Mesenchymal stem cell (in vitro differentiated cells and primary cell): ENCODE results near the gene TUT4.

Experiments used
- DNase-seq: peaks from one replicate; pipeline ENCODE4 v3.0.0-alpha.2; 2013
- H2AFZ ChIP-seq: one replicate; pipeline ENCODE4 v1.6.1; 2013; ENCODE audit warnings: low read depth, mild to moderate bottlenecking, control low read depth, inconsistent platforms, low read length, moderate library complexity
- H2AK5ac ChIP-seq: 2 replicates; pipeline ENCODE4 v1.6.1; 2013; ENCODE audit warnings: low read length, moderate library complexity, mild to moderate bottlenecking, inconsistent platforms; ENCODE audit not compliant: severe bottlenecking
- H2BK120ac ChIP-seq: one replicate; pipeline ENCODE4 v1.6.1; 2013; ENCODE audit warnings: low read depth, mild to moderate bottlenecking, inconsistent platforms, low read length, moderate library complexity
- H2BK12ac ChIP-seq, 2 experiments: one replicate each; pipeline ENCODE4 v1.6.1; 2013; ENCODE audit warnings: inconsistent platforms in 2 of 2, low read length in 2 of 2, mild to moderate bottlenecking in 2 of 2, moderate library complexity in 2 of 2, control low read depth in 1 of 2
- H2BK15ac ChIP-seq: one replicate; pipeline ENCODE4 v1.6.1; 2013; ENCODE audit warnings: mild to moderate bottlenecking, low read depth, inconsistent platforms; ENCODE audit not compliant: poor library complexity, severe bottlenecking
- H2BK5ac ChIP-seq: 2 replicates; pipeline ENCODE4 v1.6.1; 2013; ENCODE audit warnings: low read depth, mild to moderate bottlenecking, low read length, control low read depth, inconsistent platforms; ENCODE audit not compliant: poor library complexity, severe bottlenecking
- H3K14ac ChIP-seq, 2 experiments: one replicate each; pipeline ENCODE4 v1.6.1; 2013; ENCODE audit warnings: inconsistent platforms in 2 of 2, low read length in 2 of 2, control low read depth in 1 of 2, mild to moderate bottlenecking in 1 of 2, moderate library complexity in 1 of 2
- H3K18ac ChIP-seq, 2 experiments: one replicate each; pipeline ENCODE4 v1.6.1; 2013; ENCODE audit warnings: inconsistent platforms in 2 of 2, low read length in 2 of 2, control low read depth in 1 of 2, low read depth in 1 of 2, mild to moderate bottlenecking in 1 of 2
- H3K23ac ChIP-seq, 2 experiments: one replicate each; pipeline ENCODE4 v1.6.1; 2013; ENCODE audit warnings: inconsistent platforms in 2 of 2, low read length in 2 of 2, mild to moderate bottlenecking in 2 of 2, moderate library complexity in 2 of 2, control low read depth in 1 of 2
- H3K27ac ChIP-seq: 2 replicates; pipeline ENCODE4 v1.5.1; 2013; ENCODE audit warnings: mild to moderate bottlenecking, moderate library complexity, low read length, control low read depth, inconsistent platforms; ENCODE audit not compliant: poor library complexity, severe bottlenecking
- H3K27me3 ChIP-seq, 2 experiments: 2 replicates each; pipeline versions ENCODE4 v1.6.1 to v1.7.0; 2013; ENCODE audit warnings: low read length in 2 of 2, mild to moderate bottlenecking in 2 of 2, moderate library complexity in 2 of 2, control low read depth in 1 of 2, inconsistent platforms in 1 of 2; ENCODE audit not compliant: control insufficient read depth in 1 of 2, insufficient read depth in 1 of 2
- H3K36me3 ChIP-seq, 2 experiments: 2 replicates each; pipeline versions ENCODE4 v1.6.1 to v1.7.0; 2013; ENCODE audit warnings: low read length in 2 of 2, control low read depth in 1 of 2, inconsistent platforms in 1 of 2, low read depth in 1 of 2, mild to moderate bottlenecking in 1 of 2; ENCODE audit not compliant: insufficient read depth in 2 of 2, control insufficient read depth in 1 of 2
- H3K4ac ChIP-seq, 2 experiments: one replicate each; pipeline ENCODE4 v1.6.1; 2013; ENCODE audit warnings: inconsistent platforms in 2 of 2, low read length in 2 of 2, mild to moderate bottlenecking in 2 of 2, moderate library complexity in 2 of 2, control low read depth in 1 of 2, low read depth in 1 of 2
- H3K4me1 ChIP-seq: 2 replicates; pipeline ENCODE4 v1.6.1; 2013; ENCODE audit warnings: low read depth, low read length, control low read depth; ENCODE audit not compliant: control insufficient read depth, insufficient read depth
- H3K4me2 ChIP-seq: 2 replicates; pipeline ENCODE4 v1.6.1; 2013; ENCODE audit warnings: low read length, mild to moderate bottlenecking, inconsistent platforms; ENCODE audit not compliant: poor library complexity, severe bottlenecking
- H3K4me3 ChIP-seq, 2 experiments: 2 replicates each; pipeline versions ENCODE4 v1.5.1 to v1.7.0; 2013; ENCODE audit warnings: low read length in 2 of 2, mild to moderate bottlenecking in 2 of 2, control low read depth in 1 of 2, low read depth in 1 of 2; ENCODE audit not compliant: insufficient read depth in 1 of 2
- H3K79me1 ChIP-seq: replicated peaks from 2 replicates; pipeline ENCODE4 v1.6.1; 2013; ENCODE audit warnings: mild to moderate bottlenecking, control low read depth, low read length, inconsistent platforms; ENCODE audit not compliant: poor library complexity, severe bottlenecking
- H3K9ac ChIP-seq: 2 replicates; pipeline ENCODE4 v1.7.0; 2013; ENCODE audit warnings: mild to moderate bottlenecking, low read length, moderate library complexity
- H3K9me3 ChIP-seq: 2 replicates; pipeline ENCODE4 v1.7.0; 2013; ENCODE audit warnings: mild to moderate bottlenecking, low read length; ENCODE audit not compliant: control insufficient read depth
- H4K8ac ChIP-seq: one replicate; pipeline ENCODE4 v1.6.1; 2013; ENCODE audit warnings: inconsistent platforms, mild to moderate bottlenecking, low read length, moderate library complexity
- H4K91ac ChIP-seq: one replicate; pipeline ENCODE4 v1.6.1; 2013; ENCODE audit warnings: mild to moderate bottlenecking, low read length, inconsistent platforms
- WGBS: methylation state at CpG from one replicate; pipeline ENCODE4 v1.1.7; 2013; ENCODE audit warnings: mixed read lengths; 5-methylcytosine and 5-hydroxymethylcytosine counted together

The TUT4 gene

DNA sequence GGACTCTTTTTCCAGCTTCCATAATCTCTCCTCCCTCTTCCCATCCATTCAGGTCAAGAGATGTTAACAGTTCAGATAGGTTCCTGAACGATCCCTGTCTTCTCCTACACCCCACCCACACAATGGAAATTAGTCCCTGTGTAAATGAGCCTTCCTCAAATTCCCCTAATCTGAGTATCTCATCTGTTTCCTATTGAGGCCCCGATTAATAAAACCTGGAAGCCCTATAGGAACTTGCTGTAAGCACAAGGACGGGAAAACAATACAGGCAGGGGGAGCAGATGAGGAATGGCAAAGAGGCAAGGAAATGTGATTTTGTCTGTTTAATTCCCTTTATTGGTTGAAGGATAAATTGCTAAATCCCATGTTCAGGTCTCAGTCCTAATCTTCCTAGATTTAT lies 42.2 kb upstream of the TUT4 start:
- 79% methylated on average over 3 of the region's 3 CpGs for WGBS
- no peak overlapping the region for H3K9ac ChIP-seq
- no peak overlapping the region for H2BK120ac ChIP-seq
- H3K27ac ChIP-seq, result no peak overlapping the region
- no peaks in the 10 kb centered on the region for H3K9me3 ChIP-seq
- no peak for DNase-seq
- H3K14ac ChIP-seq, result no peak overlapping the region
- no peak overlapping the region for H3K23ac ChIP-seq
- H2BK5ac ChIP-seq, result no peak overlapping the region
- H3K27me3 ChIP-seq, result peaks cover 0 to 12% of the 10 kb centered on the region in 2 experiments
- no peak overlapping the region for H3K4me2 ChIP-seq
- no peak overlapping the region for H4K91ac ChIP-seq
- no peak overlapping the region for H2BK12ac ChIP-seq
- no peaks in the 10 kb centered on the region for H3K36me3 ChIP-seq
- no peak overlapping the region for H3K4ac ChIP-seq
- H3K4me3 ChIP-seq, result no peak overlapping the region
- no peak overlapping the region for H2AFZ ChIP-seq
- no peak overlapping the region for H2BK15ac ChIP-seq
- H4K8ac ChIP-seq, result no peak overlapping the region
- no peak overlapping the region for H3K18ac ChIP-seq
- no peak overlapping the region for H2AK5ac ChIP-seq
- H3K4me1 ChIP-seq, result peaks cover 2% of the 10 kb centered on the region
- H3K79me1 ChIP-seq, result no peaks in the 10 kb centered on the region

GRCh38 chr1:52593495-52593894 lies 40.6 kb upstream of the TUT4 start:
- no peak overlapping the region for H4K8ac ChIP-seq
- 97% methylated on average over 1 of the region's 1 CpG for whole genome bisulfite sequencing
- H2BK15ac ChIP-seq, result no peak overlapping the region
- H3K4me2 ChIP-seq, result no peak overlapping the region
- H3K27me3 ChIP-seq, result peaks cover 2 to 25% of the 10 kb centered on the region in 2 experiments
- no peak overlapping the region for H3K4me3 ChIP-seq
- H3K79me1 ChIP-seq, result no peaks in the 10 kb centered on the region
- no peak overlapping the region for H2BK120ac ChIP-seq
- H3K9ac ChIP-seq, result no peak overlapping the region
- H3K27ac ChIP-seq, result no peak overlapping the region
- H4K91ac ChIP-seq, result no peak overlapping the region
- DNase-seq, result no peak
- no peak overlapping the region for H3K14ac ChIP-seq
- H2BK5ac ChIP-seq, result no peak overlapping the region
- no peak overlapping the region for H3K23ac ChIP-seq
- no peaks in the 10 kb centered on the region for H3K4me1 ChIP-seq
- no peak overlapping the region for H2AK5ac ChIP-seq
- H2AFZ ChIP-seq, result no peak overlapping the region
- H3K4ac ChIP-seq, result no peak overlapping the region
- H2BK12ac ChIP-seq, result no peak overlapping the region
- no peaks in the 10 kb centered on the region for H3K36me3 ChIP-seq
- no peak overlapping the region for H3K18ac ChIP-seq
- H3K9me3 ChIP-seq, result no peaks in the 10 kb centered on the region

GRCh38 chr1:52592637-52593323 lies 39.9 kb upstream of the TUT4 start:
- H2AFZ ChIP-seq, result no peak overlapping the region
- H2BK15ac ChIP-seq, result no peak overlapping the region
- no peak overlapping the region for H3K9ac ChIP-seq
- H2BK5ac ChIP-seq, result no peak overlapping the region
- no peak overlapping the region for H3K4ac ChIP-seq
- no peaks in the 10 kb centered on the region for H3K9me3 ChIP-seq
- no peak overlapping the region for H4K91ac ChIP-seq
- no peak overlapping the region for H4K8ac ChIP-seq
- no peak overlapping the region for H3K14ac ChIP-seq
- peaks cover 3 to 26% of the 10 kb centered on the region in 2 experiments for H3K27me3 ChIP-seq
- H3K18ac ChIP-seq, result no peak overlapping the region
- peak overlapping the region; percentile 49 for H2BK120ac ChIP-seq
- no peak for DNase-seq
- WGBS, result 94% methylated on average over 3 of the region's 5 CpGs
- H3K4me1 ChIP-seq, result no peaks in the 10 kb centered on the region
- H3K79me1 ChIP-seq, result no peaks in the 10 kb centered on the region
- no peak overlapping the region for H3K4me2 ChIP-seq
- H3K36me3 ChIP-seq, result no peaks in the 10 kb centered on the region
- H2AK5ac ChIP-seq, result no peak overlapping the region
- no peak overlapping the region for H3K23ac ChIP-seq
- no peak overlapping the region for H3K4me3 ChIP-seq
- no peak overlapping the region for H3K27ac ChIP-seq
- no peak overlapping the region for H2BK12ac ChIP-seq

GRCh38 chr1:52590266-52590665 lies 37.4 kb upstream of the TUT4 start:
- H2AK5ac ChIP-seq, result no peak overlapping the region
- no peak overlapping the region for H2BK120ac ChIP-seq
- peak overlapping the region in 1 of 2 experiments; percentile 11 for H3K23ac ChIP-seq
- H2BK5ac ChIP-seq, result no peak overlapping the region
- H3K4me3 ChIP-seq, result no peak overlapping the region
- no peaks in the 10 kb centered on the region for H3K9me3 ChIP-seq
- no peak overlapping the region for H3K4me2 ChIP-seq
- no peak overlapping the region for H3K14ac ChIP-seq
- H4K8ac ChIP-seq, result no peak overlapping the region
- no peak overlapping the region for H3K4ac ChIP-seq
- peaks cover 11 to 36% of the 10 kb centered on the region in 2 experiments for H3K27me3 ChIP-seq
- no peak overlapping the region for H3K18ac ChIP-seq
- H3K9ac ChIP-seq, result no peak overlapping the region
- H3K4me1 ChIP-seq, result no peaks in the 10 kb centered on the region
- no peak overlapping the region for H2AFZ ChIP-seq
- no peak overlapping the region for H4K91ac ChIP-seq
- 67% methylated on average over 6 of the region's 6 CpGs for WGBS
- no peaks in the 10 kb centered on the region for H3K79me1 ChIP-seq
- DNase-seq, result no peak
- no peak overlapping the region for H2BK12ac ChIP-seq
- H3K36me3 ChIP-seq, result no peaks in the 10 kb centered on the region
- H2BK15ac ChIP-seq, result no peak overlapping the region
- no peak overlapping the region for H3K27ac ChIP-seq
